Adrenal gland (tissue), 5 donors: ENCODE measurements around the gene TINCR.

Source experiments
- CTCF ChIP-seq, 6 experiments: fragments of 450-650 bp in 4 of 6; fragments of 200-600 bp in 2 of 6; sonication (generic) in 1 of 6; IDR thresholded peaks; 1 replicate in 5 of 6; 2 replicates in 1 of 6; pipeline versions ENCODE4 v1.5.1 to v1.8.0; 2016 to 2021; ENCODE audit warnings: antibody characterized with exemption in 6 of 6, mild to moderate bottlenecking in 2 of 6, moderate library complexity in 1 of 6
- POLR2A ChIP-seq, 2 donors: fragments of 450-650 bp; IDR thresholded peaks; one replicate each; pipeline ENCODE4 v1.6.1; 2017; ENCODE audit warnings: antibody characterized with exemption in 2 of 2, mild to moderate bottlenecking in 2 of 2, moderate library complexity in 1 of 2
- donor health status: DM: no; HTN: no; CAD: no.

GRCh38 chr19:5560156-5560555 lies 7.6 kb downstream of the TINCR start:
- TF ChIP-seq CTCF (IDR thresholded peaks at IDR 0.05) (no peak), POLR2A (IDR thresholded peaks at IDR 0.05) (no peak)
